Calu3 (cell line): ENCODE data around the gene C1orf167. TPM values are rescaled to one million over a fixed set of nuclear protein-coding genes. Genes with fewer than 3 reads are reported as not detected.

ENCODE experiments used
- BruUV-seq: library from RNA; stranded (reverse); fragments of 400-500 nt; replicated peaks from 2 replicates; lab custom pipeline; 2021; lab: Mats Ljungman, UMichigan
- CTCF ChIA-PET: fragments of 300-600 bp; sonication (Branson Sonifier 250); formaldehyde crosslinking; loops from one replicate; lab custom pipeline; 2022; ENCODE audit warnings: antibody characterized with exemption; lab: Charles Lee
- DNase-seq: peaks from one replicate; pipeline ENCODE4 v3.0.0; 2022
- H3K27ac Mint-ChIP-seq: one replicate; pipeline ENCODE4 v1.8.0; 2022; ENCODE audit warnings: mixed read lengths; ENCODE audit not compliant: unreplicated experiment
- H3K27me3 Mint-ChIP-seq: one replicate; pipeline ENCODE4 v1.8.0; 2022; ENCODE audit warnings: mixed read lengths; ENCODE audit not compliant: unreplicated experiment
- H3K36me3 Mint-ChIP-seq: one replicate; pipeline ENCODE4 v1.8.0; 2022; ENCODE audit warnings: mild to moderate bottlenecking, moderate library complexity, mixed read lengths; ENCODE audit not compliant: insufficient read depth, unreplicated experiment
- H3K4me1 Mint-ChIP-seq: one replicate; pipeline ENCODE4 v1.8.0; 2022; ENCODE audit warnings: mild to moderate bottlenecking, low read depth, mixed read lengths; ENCODE audit not compliant: unreplicated experiment
- H3K4me3 Mint-ChIP-seq: one replicate; pipeline ENCODE4 v1.8.0; 2022; ENCODE audit warnings: mild to moderate bottlenecking, low read depth, moderate library complexity, mixed read lengths; ENCODE audit not compliant: unreplicated experiment
- H3K9me3 Mint-ChIP-seq: one replicate; pipeline ENCODE4 v1.8.0; 2022; ENCODE audit warnings: low read depth, mixed read lengths; ENCODE audit not compliant: unreplicated experiment
- CTCF ChIP-seq: fragments of 200-600 bp; IDR thresholded peaks from one replicate; pipeline ENCODE4 v1.8.0; 2022; ENCODE audit warnings: antibody characterized with exemption; ENCODE audit not compliant: unreplicated experiment
- intact Hi-C: fragments of 100-400 bp; cut with micrococcal nuclease; formaldehyde crosslinking; loops from one replicate; pipeline ENCODE4 v1.10.0; 2022; ENCODE audit not compliant: unreplicated experiment
- total RNA-seq: library from RNA; stranded (reverse); gene quantifications from 2 replicates; pipeline ENCODE4 v1.2.3, GENCODE V29; 2022

The C1orf167 gene
- total RNA-seq, 1 experiment from 2014 or later = not detected

GRCh38 chr1:11751087-11751486 is 10.9 kb upstream of the C1orf167 start:
- Mint-ChIP-seq H3K4me1 (no peaks in the 10 kb centered on the region), H3K4me3 (no peak overlapping the region), H3K27me3 (peaks cover 26% of the 10 kb centered on the region), H3K27ac (no peak overlapping the region), H3K9me3 (no peaks in the 10 kb centered on the region), H3K36me3 (peaks cover 11% of the 10 kb centered on the region)
- CTCF ChIA-PET = no interaction called here
- intact Hi-C loops = no loop called here
- no peak for TF ChIP-seq CTCF
- no TSS peak for BruUV-seq
- no peak for DNase-seq

GRCh38 chr1:11752359-11753088 is 9.5 kb upstream of the C1orf167 start:
- Mint-ChIP-seq H3K4me3 (no peak overlapping the region), H3K36me3 (peaks cover 11% of the 10 kb centered on the region), H3K4me1 (no peaks in the 10 kb centered on the region), H3K27ac (no peak overlapping the region), H3K9me3 (no peaks in the 10 kb centered on the region), H3K27me3 (peaks cover 41% of the 10 kb centered on the region)
- no peak for DNase-seq
- intact Hi-C loops = no loop called here
- TF ChIP-seq CTCF = no peak
- no TSS peak for BruUV-seq
- CTCF ChIA-PET = no interaction called here

GRCh38 chr1:11753555-11754208 is 8.3 kb upstream of the C1orf167 start:
- Mint-ChIP-seq H3K36me3 (peaks cover 11% of the 10 kb centered on the region), H3K27ac (no peak overlapping the region), H3K9me3 (no peaks in the 10 kb centered on the region), H3K4me1 (no peaks in the 10 kb centered on the region), H3K27me3 (peaks cover 48% of the 10 kb centered on the region), H3K4me3 (no peak overlapping the region)
- no peak for DNase-seq
- intact Hi-C loops = no loop called here
- CTCF ChIA-PET = no interaction called here
- no peak for TF ChIP-seq CTCF
- BruUV-seq = no TSS peak

- H3K4me3 Mint-ChIP-seq = no peak overlapping the region
- no peaks in the 10 kb centered on the region for H3K9me3 Mint-ChIP-seq
- BruUV-seq = no TSS peak
- H3K27me3 Mint-ChIP-seq = peaks cover 66% of the 10 kb centered on the region
- H3K27ac Mint-ChIP-seq = no peak overlapping the region
- no peak for DNase-seq
- TF ChIP-seq CTCF = no peak
- CTCF ChIA-PET = no interaction called here
- no peaks in the 10 kb centered on the region for H3K4me1 Mint-ChIP-seq
- intact Hi-C loops = no loop called here
- peaks cover 9% of the 10 kb centered on the region for H3K36me3 Mint-ChIP-seq
Observed at GRCh38 chr1:11757047-11757446, 4.9 kb upstream of the C1orf167 start.
